SU-DHL-6 (cell line): ENCODE results near the gene KLHL25.

ENCODE experiments used
- EZH2phosphoT487 ChIP-seq: fragments of 200-600 bp; sonication (generic), shearing (Covaris generic); conservative IDR thresholded peaks from 2 replicates; pipeline ENCODE4 v1.6.1; 2018; ENCODE audit warnings: mild to moderate bottlenecking, antibody characterized with exemption, low read length, moderate library complexity, mixed read lengths
- TF ChIP-seq, protein P1 (sequence below): fragments of 200-600 bp; sonication (generic); IDR thresholded peaks from one replicate; pipeline ENCODE4 v1.5.1; 2017; ENCODE audit warnings: antibody characterized with exemption, mild to moderate bottlenecking, low read length, moderate library complexity; ENCODE audit not compliant: insufficient read depth, poor library complexity, severe bottlenecking

DNA sequence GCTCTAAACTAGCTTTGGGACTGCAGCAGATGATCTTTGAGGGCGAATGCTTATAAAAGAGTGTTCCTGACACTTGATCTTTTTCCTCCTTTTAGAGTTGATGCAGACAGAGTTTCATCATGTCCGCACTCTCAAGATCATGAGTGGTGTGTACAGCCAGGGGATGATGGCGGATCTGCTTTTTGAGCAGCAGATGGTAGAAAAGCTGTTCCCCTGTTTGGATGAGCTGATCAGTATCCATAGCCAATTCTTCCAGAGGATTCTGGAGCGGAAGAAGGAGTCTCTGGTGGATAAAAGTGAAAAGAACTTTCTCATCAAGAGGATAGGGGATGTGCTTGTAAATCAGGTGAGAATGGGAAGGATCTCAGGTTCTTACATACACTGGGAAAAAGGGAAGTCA lies 75.7 kb downstream of the KLHL25 start:
- TF ChIP-seq, protein P1, sequence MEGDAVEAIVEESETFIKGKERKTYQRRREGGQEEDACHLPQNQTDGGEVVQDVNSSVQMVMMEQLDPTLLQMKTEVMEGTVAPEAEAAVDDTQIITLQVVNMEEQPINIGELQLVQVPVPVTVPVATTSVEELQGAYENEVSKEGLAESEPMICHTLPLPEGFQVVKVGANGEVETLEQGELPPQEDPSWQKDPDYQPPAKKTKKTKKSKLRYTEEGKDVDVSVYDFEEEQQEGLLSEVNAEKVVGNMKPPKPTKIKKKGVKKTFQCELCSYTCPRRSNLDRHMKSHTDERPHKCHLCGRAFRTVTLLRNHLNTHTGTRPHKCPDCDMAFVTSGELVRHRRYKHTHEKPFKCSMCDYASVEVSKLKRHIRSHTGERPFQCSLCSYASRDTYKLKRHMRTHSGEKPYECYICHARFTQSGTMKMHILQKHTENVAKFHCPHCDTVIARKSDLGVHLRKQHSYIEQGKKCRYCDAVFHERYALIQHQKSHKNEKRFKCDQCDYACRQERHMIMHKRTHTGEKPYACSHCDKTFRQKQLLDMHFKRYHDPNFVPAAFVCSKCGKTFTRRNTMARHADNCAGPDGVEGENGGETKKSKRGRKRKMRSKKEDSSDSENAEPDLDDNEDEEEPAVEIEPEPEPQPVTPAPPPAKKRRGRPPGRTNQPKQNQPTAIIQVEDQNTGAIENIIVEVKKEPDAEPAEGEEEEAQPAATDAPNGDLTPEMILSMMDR = no peak
- TF ChIP-seq EZH2phosphoT487 = no peak
